Upper lobe of right lung (tissue), 1 donor: ENCODE measurements around the gene IPO13. TPM values are rescaled to one million over a fixed set of nuclear protein-coding genes. Genes with fewer than 3 reads are reported as not detected.

Experiments used
- ATAC-seq: fragments of 200-7000 bp; cut with Tn5 transposase; one replicate; pipeline ENCODE4 v1.9.1; 2020; ENCODE audit warnings: mild to moderate bottlenecking, moderate library complexity
- DNase-seq: peaks from one replicate; pipeline ENCODE4 v3.0.0-alpha.2; 2020
- H3K27ac ChIP-seq: fragments of 200-600 bp; one replicate; pipeline ENCODE4 v1.8.0; 2022
- H3K27me3 ChIP-seq: fragments of 200-600 bp; one replicate; pipeline ENCODE4 v1.8.0; 2022; ENCODE audit warnings: mild to moderate bottlenecking
- H3K36me3 ChIP-seq: fragments of 200-600 bp; one replicate; pipeline ENCODE4 v1.8.0; 2022
- H3K4me1 ChIP-seq: fragments of 200-600 bp; one replicate; pipeline ENCODE4 v1.8.0; 2022
- H3K4me3 ChIP-seq: fragments of 200-600 bp; one replicate; pipeline ENCODE4 v1.8.0; 2022; ENCODE audit warnings: mild to moderate bottlenecking
- H3K9me3 ChIP-seq: fragments of 200-600 bp; one replicate; pipeline ENCODE4 v1.8.0; 2022
- intact Hi-C: fragments of 100-400 bp; cut with DNase I; formaldehyde crosslinking; loops from one replicate; pipeline ENCODE4 v1.11.0; 2022
- total RNA-seq: library from RNA; stranded (reverse); fragmentation: NEBNext Ultra II Directional; extraction: Animal tissue kit (Norgen Biotek cat#: 25700); gene quantifications from one replicate; pipeline ENCODE4 v1.2.1, GENCODE V29; 2021
- TF ChIP-seq, protein P1 (sequence below): fragments of 200-600 bp; IDR thresholded peaks from one replicate; pipeline ENCODE4 v1.8.0; 2022; ENCODE audit warnings: antibody characterized with exemption
- donor health status: DM: no; HTN: yes; CAD: no; lungs with severe emphysema.

The IPO13 gene
- total RNA-seq, 1 donor from 2014 or later = 24.9 TPM

DNA sequence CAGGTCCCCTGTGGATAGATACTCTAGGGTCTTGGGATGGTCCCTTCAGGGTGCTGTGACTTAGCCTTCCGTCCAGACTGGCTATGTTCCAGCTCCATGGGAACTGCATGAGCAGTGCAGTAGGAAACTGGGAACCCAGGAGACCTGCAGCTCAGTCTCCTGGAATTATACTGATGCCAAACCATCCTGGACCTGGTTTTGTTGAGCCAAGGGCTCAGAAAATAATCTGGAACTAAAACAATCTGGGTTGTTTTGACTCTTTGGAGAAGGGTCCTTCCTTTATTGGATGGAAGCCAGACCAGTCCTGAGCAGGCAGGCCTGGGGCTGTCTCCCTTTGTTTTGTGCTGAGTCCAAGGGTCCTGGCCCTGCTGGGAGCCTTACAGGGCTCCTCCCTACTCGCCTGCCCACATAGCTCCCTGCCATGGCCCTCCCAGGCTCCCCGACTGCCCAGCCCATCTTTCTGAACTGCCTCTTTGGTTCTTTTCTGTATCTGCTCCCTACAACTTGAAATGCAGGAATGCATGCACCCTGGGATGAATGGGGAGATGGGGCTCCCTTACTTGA, 1.2 kb downstream of the IPO13 start:
- H3K27me3 ChIP-seq = no peaks in the 10 kb centered on the region
- TF ChIP-seq, protein P1, sequence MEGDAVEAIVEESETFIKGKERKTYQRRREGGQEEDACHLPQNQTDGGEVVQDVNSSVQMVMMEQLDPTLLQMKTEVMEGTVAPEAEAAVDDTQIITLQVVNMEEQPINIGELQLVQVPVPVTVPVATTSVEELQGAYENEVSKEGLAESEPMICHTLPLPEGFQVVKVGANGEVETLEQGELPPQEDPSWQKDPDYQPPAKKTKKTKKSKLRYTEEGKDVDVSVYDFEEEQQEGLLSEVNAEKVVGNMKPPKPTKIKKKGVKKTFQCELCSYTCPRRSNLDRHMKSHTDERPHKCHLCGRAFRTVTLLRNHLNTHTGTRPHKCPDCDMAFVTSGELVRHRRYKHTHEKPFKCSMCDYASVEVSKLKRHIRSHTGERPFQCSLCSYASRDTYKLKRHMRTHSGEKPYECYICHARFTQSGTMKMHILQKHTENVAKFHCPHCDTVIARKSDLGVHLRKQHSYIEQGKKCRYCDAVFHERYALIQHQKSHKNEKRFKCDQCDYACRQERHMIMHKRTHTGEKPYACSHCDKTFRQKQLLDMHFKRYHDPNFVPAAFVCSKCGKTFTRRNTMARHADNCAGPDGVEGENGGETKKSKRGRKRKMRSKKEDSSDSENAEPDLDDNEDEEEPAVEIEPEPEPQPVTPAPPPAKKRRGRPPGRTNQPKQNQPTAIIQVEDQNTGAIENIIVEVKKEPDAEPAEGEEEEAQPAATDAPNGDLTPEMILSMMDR = no peak
- ATAC-seq (no peak), DNase-seq (no peak)
- H3K9me3 ChIP-seq = no peaks in the 10 kb centered on the region
- intact Hi-C loops = no loop called here
- no peak overlapping the region for H3K27ac ChIP-seq
- no peaks in the 10 kb centered on the region for H3K36me3 ChIP-seq
- H3K4me1 ChIP-seq = peaks cover 29% of the 10 kb centered on the region
- H3K4me3 ChIP-seq = peak overlapping the region; percentile 75

DNA sequence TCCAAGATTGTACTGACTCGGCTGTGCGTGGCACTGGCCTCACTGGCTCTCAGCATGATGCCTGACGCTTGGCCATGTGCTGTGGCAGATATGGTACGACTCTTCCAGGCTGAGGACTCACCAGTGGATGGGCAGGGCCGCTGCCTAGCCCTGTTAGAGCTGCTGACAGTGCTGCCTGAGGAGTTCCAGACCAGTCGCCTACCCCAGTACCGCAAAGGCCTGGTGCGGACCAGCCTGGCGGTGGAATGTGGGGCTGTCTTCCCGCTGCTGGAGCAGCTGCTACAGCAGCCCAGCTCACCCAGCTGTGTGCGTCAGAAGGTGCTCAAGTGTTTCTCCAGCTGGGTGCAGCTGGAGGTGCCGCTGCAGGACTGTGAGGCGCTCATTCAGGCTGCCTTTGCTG, 2.9 kb downstream of the IPO13 start:
- ATAC-seq = no peak
- Histone ChIP-seq H3K27ac (no peak overlapping the region), H3K36me3 (no peaks in the 10 kb centered on the region), H3K27me3 (no peaks in the 10 kb centered on the region), H3K4me1 (peaks cover 29% of the 10 kb centered on the region), H3K4me3 (no peak overlapping the region), H3K9me3 (no peaks in the 10 kb centered on the region)
- DNase-seq = no peak
- intact Hi-C loops = no loop called here
- TF ChIP-seq, protein P1 = no peak

DNA sequence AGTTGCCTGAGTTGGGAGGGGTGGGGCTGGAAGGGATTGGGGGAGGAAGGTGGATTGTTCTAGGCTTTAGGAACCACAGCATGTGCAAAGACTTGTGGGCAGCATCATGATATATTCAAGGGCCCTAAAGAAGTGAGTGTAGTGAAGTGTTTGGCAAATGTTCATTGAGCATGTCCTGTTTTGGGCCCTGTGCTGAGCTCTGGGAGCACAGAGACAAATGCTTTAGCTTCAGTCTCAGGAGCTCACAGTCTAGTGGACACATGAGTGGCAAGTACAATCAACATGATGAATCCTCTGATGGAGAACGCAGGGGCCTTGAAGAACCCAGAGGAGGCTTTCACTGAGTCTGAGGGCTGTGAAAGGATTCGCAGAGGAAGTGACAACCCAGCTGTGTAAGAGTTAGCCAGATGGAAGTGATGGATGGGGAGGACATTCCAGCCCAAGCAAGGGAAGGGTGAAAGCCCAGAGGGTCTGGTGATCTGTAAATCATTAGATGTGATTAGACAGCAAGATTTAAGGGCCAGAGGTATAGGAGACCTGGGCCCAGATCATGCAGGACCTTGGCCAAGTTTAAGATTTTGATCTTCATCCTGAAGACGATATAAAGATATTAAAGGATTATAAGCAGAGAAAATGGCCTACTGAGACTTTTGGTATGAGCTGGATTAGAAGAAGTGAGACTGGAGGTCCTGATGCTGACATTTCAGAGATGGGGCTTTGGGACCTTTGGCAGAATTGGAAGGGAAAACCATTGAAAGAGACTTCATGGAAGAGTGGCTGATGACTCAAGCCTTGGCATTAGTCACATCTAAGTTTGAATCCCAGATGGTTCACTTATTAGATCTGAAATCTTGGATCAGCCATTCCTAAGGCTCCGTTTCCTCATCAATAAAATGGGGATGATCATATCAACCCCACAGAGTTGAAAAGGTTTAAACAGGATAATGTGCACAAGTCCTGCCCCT, 4.6 kb downstream of the IPO13 start:
- Histone ChIP-seq H3K36me3 (peaks cover 2% of the 10 kb centered on the region), H3K4me1 (peaks cover 15% of the 10 kb centered on the region), H3K27ac (no peak overlapping the region), H3K27me3 (no peaks in the 10 kb centered on the region), H3K9me3 (no peaks in the 10 kb centered on the region), H3K4me3 (no peak overlapping the region)
- no peak for DNase-seq
- TF ChIP-seq, protein P1 = no peak
- intact Hi-C loops = no loop called here
- no peak for ATAC-seq

DNA sequence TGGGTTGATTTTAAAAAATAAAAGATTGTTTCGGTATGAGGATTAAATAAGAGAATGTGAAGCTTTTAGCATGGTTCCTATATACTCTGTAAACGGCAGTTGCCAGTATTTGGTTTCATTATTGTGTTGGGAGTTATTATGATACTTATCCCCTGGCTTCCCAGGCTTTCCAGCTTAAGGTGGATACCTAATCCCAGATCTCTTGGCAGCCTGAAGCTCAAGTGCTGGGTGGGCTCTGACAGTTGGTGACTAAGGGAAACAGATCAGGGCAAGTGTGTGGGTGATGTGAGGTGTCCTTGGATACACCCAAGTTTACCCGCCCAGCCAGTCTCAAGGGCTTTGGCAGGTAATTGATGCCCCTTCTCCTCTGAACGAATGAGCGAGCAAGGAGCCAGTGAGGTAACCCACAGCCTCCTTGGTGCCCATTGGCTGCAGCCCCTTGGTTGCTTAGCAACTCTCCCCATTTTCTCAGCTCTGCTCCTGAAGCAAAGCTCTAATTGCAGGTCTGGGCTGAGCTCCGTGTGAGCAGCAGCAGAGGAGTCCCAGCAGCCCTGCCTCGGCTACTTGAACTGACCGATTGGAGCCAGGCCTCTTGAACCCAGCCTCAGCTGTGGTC, 6.1 kb downstream of the IPO13 start:
- ATAC-seq (no peak), DNase-seq (no peak)
- H3K27ac ChIP-seq = no peak overlapping the region
- TF ChIP-seq, protein P1 = no peak
- H3K4me1 ChIP-seq = peaks cover 9% of the 10 kb centered on the region
- no peaks in the 10 kb centered on the region for H3K27me3 ChIP-seq
- intact Hi-C loops = no loop called here
- H3K9me3 ChIP-seq = no peaks in the 10 kb centered on the region
- peaks cover 16% of the 10 kb centered on the region for H3K36me3 ChIP-seq
- H3K4me3 ChIP-seq = no peak overlapping the region

DNA sequence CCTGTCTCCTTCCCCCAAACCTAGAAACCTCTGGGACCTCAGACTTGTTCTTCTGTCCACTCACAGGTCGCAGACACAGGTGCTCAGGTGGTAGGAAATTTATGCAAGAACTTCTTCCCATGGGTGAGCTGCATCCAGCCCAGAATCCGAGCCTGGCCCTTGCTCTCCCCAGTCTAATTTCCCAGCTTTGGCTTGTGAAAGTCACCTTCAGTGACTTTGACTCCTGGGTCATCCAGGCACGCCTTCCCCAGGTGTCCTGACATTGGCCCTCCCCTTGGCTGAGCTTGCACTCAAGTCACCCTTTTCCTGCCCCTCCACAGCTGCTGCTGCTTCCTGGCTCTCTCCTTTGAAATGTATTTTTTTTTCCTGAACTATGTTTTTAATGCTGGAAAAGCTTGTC, 6.6 kb downstream of the IPO13 start:
- ATAC-seq (no peak), DNase-seq (no peak)
- Histone ChIP-seq H3K27me3 (no peaks in the 10 kb centered on the region), H3K4me3 (no peak overlapping the region), H3K27ac (no peak overlapping the region), H3K36me3 (peaks cover 21% of the 10 kb centered on the region), H3K9me3 (no peaks in the 10 kb centered on the region), H3K4me1 (peaks cover 4% of the 10 kb centered on the region)
- intact Hi-C loops = no loop called here
- TF ChIP-seq, protein P1 = no peak
